ENCODE data around the gene HERC3. TPM values are rescaled to one million over a fixed set of nuclear protein-coding genes. Genes with fewer than 3 reads are reported as not detected.

Gene HERC3
- total and polyA plus RNA-seq, 2 of the 13 experiments (the other 11 are each of a cell fraction or from before 2014, with no cell fraction given), result 3.8 to 6.2 TPM

- intact Hi-C loops (cut with micrococcal nuclease; ENCODE audit: unreplicated experiment) (no loop called here), in situ Hi-C loops (cut with HindIII; ENCODE audit: extremely low pct_ligation_motif_present, low pct_unique_long_range_greater_than_20kb) (no loop called here)
- Histone ChIP-seq H3K27me3 (ENCODE audit: control insufficient read depth in 1 of 2, insufficient read depth in 2 of 2, low read length in 2 of 2) (no peaks in the 10 kb centered on the region; a peak in 1 of 5 replicates), H4K20me1 (ENCODE audit: insufficient read depth, low read length) (no peaks in the 10 kb centered on the region), H3K27ac (ENCODE audit: extremely low read length, insufficient read depth, low read length) (no peak overlapping the region), H3K79me2 (ENCODE audit: insufficient read depth, low read length) (no peaks in the 10 kb centered on the region), H3K4me3 (replicated peaks in 1 of 3; ENCODE audit: insufficient read depth in 1 of 3, low read depth in 2 of 3, low read length in 3 of 3) (no peak overlapping the region), H3K9me3 (ENCODE audit: low read length) (peaks cover 4% of the 10 kb centered on the region), H2AFZ (ENCODE audit: low read length) (no peak overlapping the region), H3K36me3 (replicated peaks in 1 of 2; ENCODE audit: control insufficient read depth in 1 of 2, insufficient read depth in 2 of 2, low read length in 2 of 2) (no peaks in the 10 kb centered on the region), H3K9ac (ENCODE audit: insufficient read depth, low read depth, low read length) (no peak overlapping the region), H3K4me1 (ENCODE audit: insufficient read depth, low read length) (peaks cover 13% of the 10 kb centered on the region; the same call in 1 of the 2 replicates), H3K4me2 (ENCODE audit: low read depth, low read length) (no peak overlapping the region)
- no peak for FAIRE-seq
- no peak for TF ChIP-seq ARID4A (CRISPR knock-in tag; IDR thresholded peaks at IDR 0.05; ENCODE audit: borderline replicate concordance)
- TF ChIP-seq ATF2 (CRISPR knock-in tag; IDR thresholded peaks at IDR 0.05), result no peak
- peak; percentile 47; the same call in 1 of the 2 replicates for TF ChIP-seq CEBPB (IDR thresholded peaks at IDR 0.05; ENCODE audit: borderline replicate concordance, low read depth, low read length)
- no peak for TF ChIP-seq AHR (CRISPR knock-in tag; IDR thresholded peaks at IDR 0.05)
- TF ChIP-seq MTERF4 (CRISPR knock-in tag; IDR thresholded peaks at IDR 0.05), result no peak
- no peak for DNase-seq (ENCODE audit: low spot score)
- CTCF ChIA-PET (ENCODE audit: low intra/inter-chr PET ratio, low total read pairs), result no interaction called here
- POLR2A ChIA-PET, result no interaction called here
- ATAC-seq, result no peak
- no TSS peak for BruUV-seq (replicated peaks)
- WGBS (ENCODE audit: low lambda C conversion rate), result 29% methylated on average over 1 of the region's 1 CpG
These were observed 5.0 kb upstream of the HERC3 start for GRCh38 chr4:88587306-88587705.
